Activated CD8-positive, alpha-beta memory T cell treated with anti-CD3 and anti-CD28 coated beads for 4 hours (primary cell): ENCODE data around the gene TRIP10.
A peak's percentile ranks its signal among the peaks of the same experiment; 100 is the strongest.
"Not testable (repeated sequence)": the region's sequence is repeated elsewhere in the genome, so short reads cannot be mapped to it uniquely, and the experiment has no call there.

Experiments
- DNase-seq, 2 donors: peaks; one replicate each; pipeline ENCODE4 v3.0.0-alpha.2; 2020; ENCODE audit warnings: low read depth in 2 of 2

Gene TRIP10

DNA sequence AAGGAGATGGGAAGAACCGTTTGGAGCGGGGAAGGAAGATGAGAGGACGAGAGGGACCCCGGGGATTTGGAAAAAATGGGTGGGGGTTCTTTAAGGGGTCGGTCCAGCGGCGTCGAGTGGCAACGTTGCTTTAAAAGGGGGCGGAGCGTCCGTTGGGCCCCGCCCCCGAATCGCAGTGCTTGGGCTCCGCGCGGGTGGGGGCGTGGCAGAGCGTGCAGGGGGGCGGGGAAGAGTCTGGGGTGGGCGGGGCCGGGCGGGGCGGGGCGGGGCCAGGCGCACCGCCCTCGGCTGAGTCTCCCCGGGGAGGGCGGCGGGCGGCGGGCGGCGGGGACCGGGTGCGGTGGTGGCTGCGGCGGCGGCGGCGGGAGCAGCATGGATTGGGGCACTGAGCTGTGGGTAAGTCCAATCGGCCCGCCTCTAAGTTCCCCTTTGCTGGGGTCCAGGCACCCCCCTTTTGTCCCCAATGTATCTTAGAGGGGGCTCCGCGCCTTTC, at the start of gene TRIP10:
Gene TRIP10 (plus strand): TSS at position 291 of the 493 bp plus-strand sequence. CDS start 82 bp downstream, at position 373.
- peak; percentile 60 to 62 for DNase-seq

DNA sequence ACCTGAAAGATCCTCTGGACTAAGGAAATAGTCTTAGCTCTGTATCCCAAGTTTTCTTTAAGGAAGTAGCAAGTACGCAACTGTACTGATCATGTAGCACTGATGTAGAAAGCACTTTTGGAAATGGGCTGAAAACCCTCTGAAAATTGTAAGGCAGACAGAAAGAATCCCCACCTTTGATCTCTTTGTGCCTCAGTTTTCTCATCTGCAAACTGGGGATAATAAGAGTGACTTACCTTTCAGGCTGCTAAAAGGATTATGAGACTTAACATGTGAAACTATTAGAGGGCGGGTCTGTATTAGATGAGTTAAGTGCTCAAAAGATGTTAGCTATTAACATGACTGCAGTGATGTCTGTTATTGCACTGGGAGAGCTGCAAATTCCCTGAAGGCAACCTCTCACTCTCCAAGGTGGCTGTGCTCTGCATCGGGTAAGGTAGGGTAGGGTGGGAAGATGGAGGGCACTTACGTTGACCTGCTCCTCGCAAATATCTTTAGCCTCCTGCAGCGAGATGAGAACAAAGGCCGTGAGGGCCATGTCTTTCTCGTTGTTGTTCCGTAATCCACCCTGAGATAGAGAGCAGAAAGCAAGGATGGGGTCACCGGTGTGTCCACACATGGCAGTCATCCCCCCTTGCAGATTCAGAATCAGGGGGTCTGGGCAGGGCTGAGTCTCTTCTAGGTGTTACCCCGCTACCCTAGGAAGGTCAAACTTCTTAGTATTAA, 49.2 kb upstream of the TRIP10 start:
- no peak for DNase-seq

- DNase-seq: no peak
Observed at GRCh38 chr19:6691342-6691741, 48.1 kb upstream of the TRIP10 start.

- no peak for DNase-seq
Observed at GRCh38 chr19:6692027-6692426, 47.5 kb upstream of the TRIP10 start.

DNA sequence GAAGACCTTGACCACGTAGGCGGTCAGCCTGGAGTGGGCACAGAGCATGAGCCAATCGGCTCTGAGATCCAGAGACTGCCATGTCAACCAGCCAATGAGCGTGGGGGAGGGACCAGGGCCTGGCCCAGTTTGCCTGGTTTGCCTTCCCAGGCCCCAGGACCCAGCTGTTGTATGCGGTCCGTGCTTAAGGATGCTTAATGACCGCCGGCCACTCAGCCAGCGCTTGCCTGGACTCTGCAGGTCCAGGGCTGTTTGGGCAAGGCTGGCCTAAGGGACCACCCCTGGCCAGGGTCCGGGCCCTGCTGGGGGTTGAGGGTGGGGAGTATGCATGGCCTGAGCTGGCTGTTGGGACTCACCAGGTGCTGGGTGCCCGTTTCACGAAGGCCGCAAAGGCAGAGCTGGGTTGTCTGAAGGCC, 46.4 kb upstream of the TRIP10 start:
- DNase-seq: no peak

DNA sequence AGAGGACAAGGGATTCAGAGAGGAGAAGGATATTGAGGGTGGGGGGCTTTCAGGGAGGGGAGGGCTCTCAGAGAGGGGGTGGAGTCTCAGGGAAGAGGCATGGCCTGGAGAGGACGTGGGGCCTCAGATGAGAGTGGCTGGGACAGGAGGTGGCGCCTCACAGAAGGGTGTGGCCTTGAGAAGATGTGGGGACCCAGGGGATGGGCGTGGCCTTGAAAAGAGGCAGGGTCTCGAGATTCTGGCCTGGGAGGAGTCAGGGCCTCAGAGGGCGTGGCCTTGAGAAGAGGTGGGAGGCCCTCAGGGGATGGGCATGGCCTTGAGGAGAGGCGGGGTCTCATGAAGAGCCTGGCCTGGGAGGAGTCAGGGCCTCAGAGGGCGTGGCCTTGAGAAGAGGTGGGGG, 45.8 kb upstream of the TRIP10 start:
- DNase-seq: no peak

GRCh38 chr19:6694147-6694815, 45.2 kb upstream of the TRIP10 start:
- DNase-seq: no peak

GRCh38 chr19:6696239-6696820, 43.1 kb upstream of the TRIP10 start:
- no peak for DNase-seq

GRCh38 chr19:6697291-6697690, 42.2 kb upstream of the TRIP10 start:
- DNase-seq: no peak

GRCh38 chr19:6699935-6700334, 39.5 kb upstream of the TRIP10 start:
- DNase-seq: no peak

DNA sequence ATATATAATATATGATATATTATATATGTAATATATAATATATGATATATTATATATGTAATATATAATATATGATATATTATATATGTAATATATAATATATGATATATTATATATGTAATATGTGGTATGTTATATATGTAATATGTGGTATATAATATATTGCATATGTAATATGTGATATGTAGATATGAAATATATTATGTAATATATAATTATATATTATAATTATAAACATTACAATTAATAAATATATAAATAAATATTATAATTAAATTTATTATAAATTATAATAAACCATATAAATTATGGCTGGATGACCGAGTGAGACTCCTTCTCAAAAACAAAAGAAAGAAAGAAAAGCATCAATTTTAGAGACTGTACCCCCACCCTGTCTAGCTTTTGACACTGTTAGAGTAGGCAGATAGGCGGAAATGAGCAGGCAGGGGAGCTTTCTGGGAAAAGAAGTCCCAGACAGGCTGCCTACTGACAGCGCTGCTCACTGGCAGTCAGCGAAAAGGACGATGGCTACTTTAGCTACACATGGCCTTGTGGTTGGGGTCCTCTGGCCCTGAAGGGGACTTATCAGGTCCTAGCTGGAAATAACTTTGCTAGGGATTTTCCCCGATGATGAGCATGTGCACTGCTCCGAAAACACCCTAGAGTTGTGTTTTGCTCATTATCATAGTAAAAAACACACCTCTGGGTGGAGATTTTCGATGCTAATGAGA, 38.7 kb upstream of the TRIP10 start:
- DNase-seq: no peak

GRCh38 chr19:6705931-6706632, 33.4 kb upstream of the TRIP10 start:
- no peak for DNase-seq

DNA sequence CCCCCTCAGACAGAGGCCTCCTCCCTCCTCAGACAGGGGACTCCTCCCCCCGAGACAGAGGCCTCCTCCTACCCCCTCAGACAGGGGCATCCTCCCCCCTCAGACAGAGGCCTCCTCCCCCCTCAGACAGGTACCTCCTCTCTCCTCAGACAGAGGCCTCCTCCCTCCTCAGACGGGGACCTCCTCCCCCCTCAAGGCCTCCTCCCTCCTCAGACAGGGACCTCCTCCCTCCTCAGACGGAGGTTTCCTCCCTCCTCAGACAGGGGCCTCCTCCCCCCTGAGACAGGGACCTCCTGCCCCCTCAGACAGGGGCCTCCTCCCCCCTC, 32.9 kb upstream of the TRIP10 start:
- DNase-seq: no peak

DNA sequence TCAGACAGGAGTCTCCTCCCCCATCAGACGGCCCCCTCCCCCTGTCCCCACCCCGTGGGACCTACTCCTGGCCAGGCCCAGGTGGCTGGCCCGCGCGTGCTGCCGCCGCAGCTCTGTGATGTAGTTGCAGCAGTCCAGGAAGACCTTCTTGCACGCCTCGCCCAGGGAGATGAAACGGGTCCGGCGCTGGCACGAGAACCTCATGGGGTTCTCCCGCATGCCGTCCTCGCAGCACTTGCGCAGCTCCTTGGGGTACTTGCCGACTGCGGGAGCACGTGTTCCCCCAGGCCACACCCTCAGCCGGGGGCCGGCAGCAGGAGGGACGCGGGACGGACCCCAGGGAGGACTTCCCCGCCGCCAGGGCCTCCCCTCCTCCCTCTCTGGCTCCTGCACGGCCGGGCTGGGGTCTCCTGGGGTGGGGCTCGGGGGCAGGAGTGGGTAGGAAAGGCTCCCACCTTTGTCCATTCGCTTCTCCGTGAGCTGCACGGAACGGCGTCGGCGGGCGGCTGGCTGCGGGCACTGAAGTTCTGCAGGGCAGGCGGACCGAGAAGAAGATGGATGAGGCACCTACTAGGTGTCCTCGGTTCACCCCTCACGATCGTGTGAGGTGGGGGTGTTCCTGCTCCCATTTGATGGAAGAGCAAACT, 32.3 kb upstream of the TRIP10 start:
- DNase-seq: no peak

- no peak for DNase-seq
Observed at GRCh38 chr19:6707658-6708018, 31.8 kb upstream of the TRIP10 start.

DNA sequence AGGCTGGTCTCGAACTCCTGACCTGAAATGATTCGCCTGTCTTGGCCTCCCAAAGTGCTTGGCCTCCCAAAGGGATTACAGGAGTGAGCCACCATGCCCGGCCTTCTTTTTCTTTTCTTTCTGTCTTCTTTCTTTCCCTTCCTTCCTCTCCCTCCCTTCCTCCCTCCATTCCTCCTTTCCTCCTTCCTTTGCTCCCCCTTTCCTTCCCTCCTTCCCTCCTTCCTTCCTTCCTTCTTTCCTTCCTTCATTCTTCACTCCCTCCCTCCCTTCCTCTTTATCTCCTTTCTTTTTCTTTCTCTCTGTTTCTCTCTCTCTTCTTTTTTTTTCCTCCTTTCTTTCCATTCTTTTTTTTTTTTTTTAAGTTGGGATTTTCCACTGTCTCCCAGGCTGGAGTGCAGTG, 31.1 kb upstream of the TRIP10 start:
- no peak for DNase-seq

- not testable (repeated sequence) for DNase-seq
Observed at GRCh38 chr19:6708913-6709312, 30.6 kb upstream of the TRIP10 start.

- DNase-seq: no peak
Observed at GRCh38 chr19:6709549-6709948, 29.9 kb upstream of the TRIP10 start.

GRCh38 chr19:6710273-6711077, 29.0 kb upstream of the TRIP10 start:
- DNase-seq: no peak

GRCh38 chr19:6711078-6711361, 28.5 kb upstream of the TRIP10 start:
- no peak for DNase-seq

DNA sequence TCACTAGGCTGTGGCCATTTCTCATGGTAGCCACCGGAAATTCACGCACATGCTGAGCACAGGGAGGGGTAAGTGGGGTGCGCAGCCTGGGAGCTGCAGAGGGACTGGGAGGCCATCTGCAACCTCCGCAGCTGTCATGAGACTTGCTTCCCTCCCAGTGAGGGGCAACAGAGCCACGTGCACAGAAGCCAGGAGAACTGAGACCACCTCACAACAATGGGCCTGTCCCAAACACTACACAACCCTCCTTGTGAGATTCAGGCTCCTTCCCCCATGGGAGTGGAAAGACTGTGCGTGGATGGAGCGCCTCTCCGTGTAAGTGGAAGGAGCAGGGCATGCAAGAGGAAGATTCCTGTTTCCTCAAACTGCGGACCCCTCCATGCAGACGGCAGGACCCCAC, 27.9 kb upstream of the TRIP10 start:
- DNase-seq: no peak
